HL-60 (cell line): ENCODE data around the gene ACR.

Experiments
- DNase-seq, 2 experiments: peaks; one replicate each; pipeline ENCODE4 v3.0.0-alpha.2; 2010 to 2020; ENCODE audit warnings: low read depth in 1 of 2, low spot score in 1 of 2
- H3K27ac ChIP-seq: fragments of 250-450 bp; sonication (Bioruptor Pico); replicated peaks from 2 replicates; pipeline ENCODE4 v1.5.1; 2020; ENCODE audit warnings: mild to moderate bottlenecking, moderate library complexity
- H3K27me3 ChIP-seq: fragments of 250-450 bp; sonication (Bioruptor Pico); 2 replicates; pipeline ENCODE4 v1.5.1; 2021; ENCODE audit warnings: mild to moderate bottlenecking, moderate library complexity; ENCODE audit not compliant: insufficient read depth, poor library complexity, severe bottlenecking
- H3K4me3 ChIP-seq: replicated peaks from 2 replicates; pipeline ENCODE4 v1.5.1; 2011; ENCODE audit warnings: mild to moderate bottlenecking, control low read depth, low read length; ENCODE audit not compliant: insufficient read depth
- GABPA ChIP-seq: IDR thresholded peaks from 2 replicates; pipeline ENCODE4 v1.6.1; 2012; ENCODE audit warnings: low read depth
- POLR2AphosphoS5 ChIP-seq: IDR thresholded peaks from 2 replicates; pipeline ENCODE4 v1.6.1; 2012; ENCODE audit warnings: low read depth
- SPI1 ChIP-seq: IDR thresholded peaks from 2 replicates; pipeline ENCODE4 v1.6.1; 2012; ENCODE audit warnings: low read depth, mild to moderate bottlenecking, borderline replicate concordance
- TF ChIP-seq, protein P1 (sequence below): IDR thresholded peaks from one replicate; pipeline ENCODE4 v1.5.1; 2011; ENCODE audit warnings: low read length, control low read depth, inconsistent platforms; ENCODE audit not compliant: insufficient read depth
- TF ChIP-seq, protein P2 (sequence below): IDR thresholded peaks from 2 replicates; pipeline ENCODE4 v1.6.1; 2012; ENCODE audit warnings: low read depth; ENCODE audit not compliant: insufficient replicate concordance

ACR gene

DNA sequence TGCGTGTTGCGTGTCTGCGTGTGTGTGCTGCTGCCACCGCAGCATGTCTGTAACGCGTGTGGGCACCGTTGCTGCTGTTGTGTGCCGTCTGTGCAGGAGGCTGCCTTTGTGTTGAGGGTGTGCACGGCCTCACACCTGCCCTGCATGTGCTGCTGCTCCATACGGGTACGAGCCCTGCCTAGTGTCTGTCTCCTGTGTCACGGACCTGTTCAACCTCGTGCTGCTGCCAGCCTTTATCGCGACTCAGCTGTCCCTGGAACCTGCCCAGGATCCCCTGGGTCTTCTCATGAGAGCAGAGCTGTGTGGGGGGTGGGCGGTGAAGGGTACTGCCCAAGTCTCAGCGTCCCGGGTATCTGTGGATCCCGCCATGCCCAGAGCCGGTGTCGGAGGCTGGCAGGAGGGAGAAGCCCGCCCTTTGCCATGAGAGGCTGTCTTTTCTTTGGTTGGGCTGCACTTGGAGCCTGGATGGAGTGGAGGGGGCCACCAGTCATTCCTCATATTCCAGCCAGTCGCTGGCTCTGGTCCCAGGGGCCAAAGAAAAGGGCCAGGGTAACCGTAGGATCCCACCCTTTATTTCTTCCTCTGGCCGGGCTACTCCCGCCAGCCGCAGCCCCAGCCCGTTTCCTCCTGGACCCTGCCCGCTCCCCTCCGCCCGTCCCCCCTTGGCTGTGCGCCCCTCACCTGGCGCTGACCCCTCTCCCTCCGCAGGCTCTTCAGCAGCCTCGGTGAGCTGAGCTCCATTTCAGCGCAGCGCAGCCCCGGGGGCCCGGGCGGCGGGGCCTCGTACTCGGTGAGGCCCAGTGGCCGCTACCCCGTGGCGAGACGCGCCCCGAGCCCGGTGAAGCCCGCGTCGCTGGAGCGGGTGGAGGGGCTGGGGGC is 7.8 kb upstream of the ACR start:
- TF ChIP-seq, protein P1, sequence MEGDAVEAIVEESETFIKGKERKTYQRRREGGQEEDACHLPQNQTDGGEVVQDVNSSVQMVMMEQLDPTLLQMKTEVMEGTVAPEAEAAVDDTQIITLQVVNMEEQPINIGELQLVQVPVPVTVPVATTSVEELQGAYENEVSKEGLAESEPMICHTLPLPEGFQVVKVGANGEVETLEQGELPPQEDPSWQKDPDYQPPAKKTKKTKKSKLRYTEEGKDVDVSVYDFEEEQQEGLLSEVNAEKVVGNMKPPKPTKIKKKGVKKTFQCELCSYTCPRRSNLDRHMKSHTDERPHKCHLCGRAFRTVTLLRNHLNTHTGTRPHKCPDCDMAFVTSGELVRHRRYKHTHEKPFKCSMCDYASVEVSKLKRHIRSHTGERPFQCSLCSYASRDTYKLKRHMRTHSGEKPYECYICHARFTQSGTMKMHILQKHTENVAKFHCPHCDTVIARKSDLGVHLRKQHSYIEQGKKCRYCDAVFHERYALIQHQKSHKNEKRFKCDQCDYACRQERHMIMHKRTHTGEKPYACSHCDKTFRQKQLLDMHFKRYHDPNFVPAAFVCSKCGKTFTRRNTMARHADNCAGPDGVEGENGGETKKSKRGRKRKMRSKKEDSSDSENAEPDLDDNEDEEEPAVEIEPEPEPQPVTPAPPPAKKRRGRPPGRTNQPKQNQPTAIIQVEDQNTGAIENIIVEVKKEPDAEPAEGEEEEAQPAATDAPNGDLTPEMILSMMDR, result no peak
- TF ChIP-seq, protein P2, sequence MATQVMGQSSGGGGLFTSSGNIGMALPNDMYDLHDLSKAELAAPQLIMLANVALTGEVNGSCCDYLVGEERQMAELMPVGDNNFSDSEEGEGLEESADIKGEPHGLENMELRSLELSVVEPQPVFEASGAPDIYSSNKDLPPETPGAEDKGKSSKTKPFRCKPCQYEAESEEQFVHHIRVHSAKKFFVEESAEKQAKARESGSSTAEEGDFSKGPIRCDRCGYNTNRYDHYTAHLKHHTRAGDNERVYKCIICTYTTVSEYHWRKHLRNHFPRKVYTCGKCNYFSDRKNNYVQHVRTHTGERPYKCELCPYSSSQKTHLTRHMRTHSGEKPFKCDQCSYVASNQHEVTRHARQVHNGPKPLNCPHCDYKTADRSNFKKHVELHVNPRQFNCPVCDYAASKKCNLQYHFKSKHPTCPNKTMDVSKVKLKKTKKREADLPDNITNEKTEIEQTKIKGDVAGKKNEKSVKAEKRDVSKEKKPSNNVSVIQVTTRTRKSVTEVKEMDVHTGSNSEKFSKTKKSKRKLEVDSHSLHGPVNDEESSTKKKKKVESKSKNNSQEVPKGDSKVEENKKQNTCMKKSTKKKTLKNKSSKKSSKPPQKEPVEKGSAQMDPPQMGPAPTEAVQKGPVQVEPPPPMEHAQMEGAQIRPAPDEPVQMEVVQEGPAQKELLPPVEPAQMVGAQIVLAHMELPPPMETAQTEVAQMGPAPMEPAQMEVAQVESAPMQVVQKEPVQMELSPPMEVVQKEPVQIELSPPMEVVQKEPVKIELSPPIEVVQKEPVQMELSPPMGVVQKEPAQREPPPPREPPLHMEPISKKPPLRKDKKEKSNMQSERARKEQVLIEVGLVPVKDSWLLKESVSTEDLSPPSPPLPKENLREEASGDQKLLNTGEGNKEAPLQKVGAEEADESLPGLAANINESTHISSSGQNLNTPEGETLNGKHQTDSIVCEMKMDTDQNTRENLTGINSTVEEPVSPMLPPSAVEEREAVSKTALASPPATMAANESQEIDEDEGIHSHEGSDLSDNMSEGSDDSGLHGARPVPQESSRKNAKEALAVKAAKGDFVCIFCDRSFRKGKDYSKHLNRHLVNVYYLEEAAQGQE, result no peak
- TF ChIP-seq POLR2AphosphoS5 (no peak), GABPA (no peak), SPI1 (no peak)
- Histone ChIP-seq H3K27ac (no peak overlapping the region), H3K27me3 (no peaks in the 10 kb centered on the region), H3K4me3 (no peak overlapping the region)
- DNase-seq, result no peak

GRCh38 chr22:50730941-50731661 is 6.9 kb upstream of the ACR start:
- no peak for DNase-seq
- TF ChIP-seq, protein P2, result no peak
- TF ChIP-seq SPI1 (no peak), POLR2AphosphoS5 (no peak), GABPA (no peak)
- TF ChIP-seq, protein P1, result no peak
- Histone ChIP-seq H3K27ac (no peak overlapping the region), H3K27me3 (no peaks in the 10 kb centered on the region), H3K4me3 (no peak overlapping the region)

GRCh38 chr22:50731811-50732624 is 6.0 kb upstream of the ACR start:
- peak; percentile 39 to 60 for DNase-seq
- Histone ChIP-seq H3K4me3 (no peak overlapping the region), H3K27me3 (no peaks in the 10 kb centered on the region), H3K27ac (no peak overlapping the region)
- TF ChIP-seq GABPA (no peak), POLR2AphosphoS5 (no peak), SPI1 (no peak)
- TF ChIP-seq, protein P2, result no peak
- TF ChIP-seq, protein P1, result peak; percentile 85
